NCI-H446 (cell line): Measurements from ENCODE around the gene ATP5F1B.
"Not testable (repeated sequence)": the region's sequence is repeated elsewhere in the genome, so short reads cannot be mapped to it uniquely, and the experiment has no call there.

Experiments
- DNase-seq, 2 experiments: peaks; one replicate each; lab custom pipeline; 2025; lab: John Stamatoyannopoulos, UW

The ATP5F1B gene

GRCh38 chr12:56645717-56646446, at the start of gene ATP5F1B:
ATP5F1B (minus strand) TSS chr12:56645984; CDS start chr12:56645963, 21 bp downstream.
- DNase-seq: peak; percentile 96 to 99

GRCh38 chr12:56694161-56694560, 48.4 kb upstream of the ATP5F1B start:
- no peak for DNase-seq

GRCh38 chr12:56688846-56689109, 43.0 kb upstream of the ATP5F1B start:
- no peak for DNase-seq

- peak; percentile 96 to 98 for DNase-seq
Observed at GRCh38 chr12:56688129-56688845, 42.5 kb upstream of the ATP5F1B start, which contains the start of gene PTGES3. PTGES3 (minus strand) TSS chr12:56688284; CDS start chr12:56687999, 285 bp downstream.

- DNase-seq: peak in 1 of 2 experiments; percentile 17
Observed at GRCh38 chr12:56687223-56688128, 41.7 kb upstream of the ATP5F1B start.

- no peak for DNase-seq
Observed at GRCh38 chr12:56684745-56685359, 39.1 kb upstream of the ATP5F1B start.

- DNase-seq: no peak
Observed at GRCh38 chr12:56682323-56682722, 36.5 kb upstream of the ATP5F1B start.

- DNase-seq: no peak
Observed at GRCh38 chr12:56679883-56680575, 34.2 kb upstream of the ATP5F1B start.

GRCh38 chr12:56678852-56679251, 33.1 kb upstream of the ATP5F1B start:
- no peak for DNase-seq

GRCh38 chr12:56677680-56678079, 31.9 kb upstream of the ATP5F1B start:
- DNase-seq: no peak

- DNase-seq: no peak
Observed at GRCh38 chr12:56676851-56677580, 31.2 kb upstream of the ATP5F1B start.

GRCh38 chr12:56671608-56672007, 25.8 kb upstream of the ATP5F1B start:
- no peak for DNase-seq

GRCh38 chr12:56670836-56671235, 25.1 kb upstream of the ATP5F1B start:
- DNase-seq: no peak

GRCh38 chr12:56668197-56668457, 22.3 kb upstream of the ATP5F1B start:
- DNase-seq: no peak

- no peak for DNase-seq
Observed at GRCh38 chr12:56661979-56662638, 16.3 kb upstream of the ATP5F1B start.

- DNase-seq: no peak
Observed at GRCh38 chr12:56661560-56661959, 15.8 kb upstream of the ATP5F1B start.

GRCh38 chr12:56658921-56659320, 13.1 kb upstream of the ATP5F1B start:
- DNase-seq: no peak

- no peak for DNase-seq
Observed at GRCh38 chr12:56657416-56658379, 11.9 kb upstream of the ATP5F1B start.

GRCh38 chr12:56653781-56654180, 8.0 kb upstream of the ATP5F1B start:
- not testable (repeated sequence) for DNase-seq
